ENCODE results near the gene ZNF236. TPM values are rescaled to one million over a fixed set of nuclear protein-coding genes. Genes with fewer than 3 reads are reported as not detected.
A peak's percentile ranks its signal among the peaks of the same experiment; 100 is the strongest.

The ZNF236 gene
- total and polyA plus RNA-seq, 2 of the 13 experiments (the other 11 are each of a cell fraction or from before 2014, with no cell fraction given) = 3.0 to 7.2 TPM

DNA sequence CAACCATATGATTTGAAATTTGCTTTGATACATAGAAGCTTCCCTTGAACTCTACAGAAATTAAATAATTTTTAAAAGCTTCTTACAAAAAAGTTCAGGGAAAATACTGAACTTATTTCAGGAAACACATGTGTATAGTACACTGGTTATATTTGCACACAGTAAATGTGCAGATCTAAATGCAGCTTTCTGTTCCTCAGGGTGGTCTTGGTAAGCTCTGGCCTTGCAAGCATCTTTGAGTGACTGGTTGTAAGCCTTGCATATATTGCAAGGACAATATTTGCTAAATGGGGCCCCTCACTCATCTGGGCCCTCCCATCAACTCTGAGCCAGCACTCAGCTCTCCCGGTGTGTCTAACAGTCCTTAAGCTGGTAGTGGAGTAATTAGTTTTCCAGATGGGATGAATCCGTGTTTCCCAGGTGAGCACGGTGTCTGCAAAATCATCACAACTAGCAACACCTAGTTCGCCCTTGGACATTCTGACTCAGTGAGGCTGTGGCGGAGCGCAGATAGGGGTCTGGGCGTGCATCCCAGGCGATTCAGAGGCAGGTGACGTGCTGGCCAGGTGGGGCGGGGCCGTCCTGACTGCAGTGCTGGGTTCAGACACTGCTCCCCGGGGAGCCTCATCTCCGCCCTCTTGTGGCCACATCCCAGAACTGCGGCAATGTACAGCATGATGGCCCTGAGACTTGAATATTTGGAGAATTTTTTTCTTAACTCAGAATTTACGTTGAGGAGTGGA is 160.7 kb downstream of the ZNF236 start:
- H3K36me3 ChIP-seq (replicated peaks in 1 of 2; ENCODE audit: control insufficient read depth in 1 of 2, insufficient read depth in 2 of 2, low read length in 2 of 2) = no peaks in the 10 kb centered on the region
- no peak overlapping the region for H2AFZ ChIP-seq (ENCODE audit: low read length)
- no peaks in the 10 kb centered on the region; a peak in 1 of 5 replicates for H3K27me3 ChIP-seq (ENCODE audit: control insufficient read depth in 1 of 2, insufficient read depth in 2 of 2, low read length in 2 of 2)
- no peaks in the 10 kb centered on the region for H3K9me3 ChIP-seq (ENCODE audit: low read length)
- peak; percentile 74 for DNase-seq (ENCODE audit: low spot score)
- H3K4me1 ChIP-seq (ENCODE audit: insufficient read depth, low read length) = peaks cover 30% of the 10 kb centered on the region
- intact Hi-C loops (cut with micrococcal nuclease; ENCODE audit: unreplicated experiment) (loop anchor here (1.0 kb wide), 3 partner anchors 60 to 181 kb away; no protein-coding TSS in a partner anchor), in situ Hi-C loops (cut with HindIII; ENCODE audit: extremely low pct_ligation_motif_present, low pct_unique_long_range_greater_than_20kb) (loop anchor here (10.0 kb wide), 1 partner anchor 178 kb away; no protein-coding TSS in a partner anchor)
- no peaks in the 10 kb centered on the region for H4K20me1 ChIP-seq (ENCODE audit: insufficient read depth, low read length)
- no peak overlapping the region for H3K27ac ChIP-seq (ENCODE audit: extremely low read length, insufficient read depth, low read length)
- peak; percentile 92 for ATAC-seq
- no TSS peak for BruUV-seq (replicated peaks)
- ChIA-PET CTCF (ENCODE audit: low intra/inter-chr PET ratio, low total read pairs) (interaction anchor here (0.7 to 1.9 kb wide), 3 partner anchors 61 to 181 kb away, joined by 3 to 7 read pairs (median 4); no protein-coding TSS in a partner anchor), POLR2A (no interaction called here)
- 15% methylated on average over 12 of the region's 15 CpGs for WGBS (ENCODE audit: low lambda C conversion rate)
- peak; percentile 76 for FAIRE-seq
- peak overlapping the region in 1 of 3 experiments; percentile 40; a peak in 1 of 6 replicates for H3K4me3 ChIP-seq (replicated peaks in 1 of 3; ENCODE audit: insufficient read depth in 1 of 3, low read depth in 2 of 3, low read length in 3 of 3)
- H3K4me2 ChIP-seq (ENCODE audit: low read depth, low read length) = peak overlapping the region; percentile 61
- H3K9ac ChIP-seq (ENCODE audit: insufficient read depth, low read depth, low read length) = no peak overlapping the region
- H3K79me2 ChIP-seq (ENCODE audit: insufficient read depth, low read length) = no peaks in the 10 kb centered on the region
- peak; percentile 63 for TF ChIP-seq RAD21 (CRISPR knock-in tag; IDR thresholded peaks at IDR 0.05)
- TF ChIP-seq STAG1 (CRISPR knock-in tag; IDR thresholded peaks at IDR 0.05) = peak; percentile 69
- 0 out of 2 replicates have a peak, but pooled peaks have one; percentile 26 for TF ChIP-seq ZNF556 (CRISPR knock-in tag; IDR thresholded peaks at IDR 0.05; ENCODE audit: borderline replicate concordance)
- TF ChIP-seq, protein P1, sequence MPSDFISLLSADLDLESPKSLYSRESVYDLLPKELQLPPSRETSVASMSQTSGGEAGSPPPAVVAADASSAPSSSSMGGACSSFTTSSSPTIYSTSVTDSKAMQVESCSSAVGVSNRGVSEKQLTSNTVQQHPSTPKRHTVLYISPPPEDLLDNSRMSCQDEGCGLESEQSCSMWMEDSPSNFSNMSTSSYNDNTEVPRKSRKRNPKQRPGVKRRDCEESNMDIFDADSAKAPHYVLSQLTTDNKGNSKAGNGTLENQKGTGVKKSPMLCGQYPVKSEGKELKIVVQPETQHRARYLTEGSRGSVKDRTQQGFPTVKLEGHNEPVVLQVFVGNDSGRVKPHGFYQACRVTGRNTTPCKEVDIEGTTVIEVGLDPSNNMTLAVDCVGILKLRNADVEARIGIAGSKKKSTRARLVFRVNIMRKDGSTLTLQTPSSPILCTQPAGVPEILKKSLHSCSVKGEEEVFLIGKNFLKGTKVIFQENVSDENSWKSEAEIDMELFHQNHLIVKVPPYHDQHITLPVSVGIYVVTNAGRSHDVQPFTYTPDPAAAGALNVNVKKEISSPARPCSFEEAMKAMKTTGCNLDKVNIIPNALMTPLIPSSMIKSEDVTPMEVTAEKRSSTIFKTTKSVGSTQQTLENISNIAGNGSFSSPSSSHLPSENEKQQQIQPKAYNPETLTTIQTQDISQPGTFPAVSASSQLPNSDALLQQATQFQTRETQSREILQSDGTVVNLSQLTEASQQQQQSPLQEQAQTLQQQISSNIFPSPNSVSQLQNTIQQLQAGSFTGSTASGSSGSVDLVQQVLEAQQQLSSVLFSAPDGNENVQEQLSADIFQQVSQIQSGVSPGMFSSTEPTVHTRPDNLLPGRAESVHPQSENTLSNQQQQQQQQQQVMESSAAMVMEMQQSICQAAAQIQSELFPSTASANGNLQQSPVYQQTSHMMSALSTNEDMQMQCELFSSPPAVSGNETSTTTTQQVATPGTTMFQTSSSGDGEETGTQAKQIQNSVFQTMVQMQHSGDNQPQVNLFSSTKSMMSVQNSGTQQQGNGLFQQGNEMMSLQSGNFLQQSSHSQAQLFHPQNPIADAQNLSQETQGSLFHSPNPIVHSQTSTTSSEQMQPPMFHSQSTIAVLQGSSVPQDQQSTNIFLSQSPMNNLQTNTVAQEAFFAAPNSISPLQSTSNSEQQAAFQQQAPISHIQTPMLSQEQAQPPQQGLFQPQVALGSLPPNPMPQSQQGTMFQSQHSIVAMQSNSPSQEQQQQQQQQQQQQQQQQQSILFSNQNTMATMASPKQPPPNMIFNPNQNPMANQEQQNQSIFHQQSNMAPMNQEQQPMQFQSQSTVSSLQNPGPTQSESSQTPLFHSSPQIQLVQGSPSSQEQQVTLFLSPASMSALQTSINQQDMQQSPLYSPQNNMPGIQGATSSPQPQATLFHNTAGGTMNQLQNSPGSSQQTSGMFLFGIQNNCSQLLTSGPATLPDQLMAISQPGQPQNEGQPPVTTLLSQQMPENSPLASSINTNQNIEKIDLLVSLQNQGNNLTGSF (CRISPR knock-in tag; IDR thresholded peaks at IDR 0.05) = no peak
- TF ChIP-seq ZNF550 (CRISPR knock-in tag; IDR thresholded peaks at IDR 0.05; ENCODE audit: borderline replicate concordance) = no peak
- 0 out of 2 replicates have a peak, but pooled peaks have one; percentile 6 for TF ChIP-seq JUND (CRISPR knock-in tag; IDR thresholded peaks at IDR 0.05)
- TF ChIP-seq SALL1 (CRISPR knock-in tag; IDR thresholded peaks at IDR 0.05) = peak; percentile 44; the same call in 1 of the 2 replicates
- TF ChIP-seq, protein P2, sequence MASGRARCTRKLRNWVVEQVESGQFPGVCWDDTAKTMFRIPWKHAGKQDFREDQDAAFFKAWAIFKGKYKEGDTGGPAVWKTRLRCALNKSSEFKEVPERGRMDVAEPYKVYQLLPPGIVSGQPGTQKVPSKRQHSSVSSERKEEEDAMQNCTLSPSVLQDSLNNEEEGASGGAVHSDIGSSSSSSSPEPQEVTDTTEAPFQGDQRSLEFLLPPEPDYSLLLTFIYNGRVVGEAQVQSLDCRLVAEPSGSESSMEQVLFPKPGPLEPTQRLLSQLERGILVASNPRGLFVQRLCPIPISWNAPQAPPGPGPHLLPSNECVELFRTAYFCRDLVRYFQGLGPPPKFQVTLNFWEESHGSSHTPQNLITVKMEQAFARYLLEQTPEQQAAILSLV (CRISPR knock-in tag; IDR thresholded peaks at IDR 0.05; ENCODE audit: borderline replicate concordance) = no peak
- TF ChIP-seq, protein P3, sequence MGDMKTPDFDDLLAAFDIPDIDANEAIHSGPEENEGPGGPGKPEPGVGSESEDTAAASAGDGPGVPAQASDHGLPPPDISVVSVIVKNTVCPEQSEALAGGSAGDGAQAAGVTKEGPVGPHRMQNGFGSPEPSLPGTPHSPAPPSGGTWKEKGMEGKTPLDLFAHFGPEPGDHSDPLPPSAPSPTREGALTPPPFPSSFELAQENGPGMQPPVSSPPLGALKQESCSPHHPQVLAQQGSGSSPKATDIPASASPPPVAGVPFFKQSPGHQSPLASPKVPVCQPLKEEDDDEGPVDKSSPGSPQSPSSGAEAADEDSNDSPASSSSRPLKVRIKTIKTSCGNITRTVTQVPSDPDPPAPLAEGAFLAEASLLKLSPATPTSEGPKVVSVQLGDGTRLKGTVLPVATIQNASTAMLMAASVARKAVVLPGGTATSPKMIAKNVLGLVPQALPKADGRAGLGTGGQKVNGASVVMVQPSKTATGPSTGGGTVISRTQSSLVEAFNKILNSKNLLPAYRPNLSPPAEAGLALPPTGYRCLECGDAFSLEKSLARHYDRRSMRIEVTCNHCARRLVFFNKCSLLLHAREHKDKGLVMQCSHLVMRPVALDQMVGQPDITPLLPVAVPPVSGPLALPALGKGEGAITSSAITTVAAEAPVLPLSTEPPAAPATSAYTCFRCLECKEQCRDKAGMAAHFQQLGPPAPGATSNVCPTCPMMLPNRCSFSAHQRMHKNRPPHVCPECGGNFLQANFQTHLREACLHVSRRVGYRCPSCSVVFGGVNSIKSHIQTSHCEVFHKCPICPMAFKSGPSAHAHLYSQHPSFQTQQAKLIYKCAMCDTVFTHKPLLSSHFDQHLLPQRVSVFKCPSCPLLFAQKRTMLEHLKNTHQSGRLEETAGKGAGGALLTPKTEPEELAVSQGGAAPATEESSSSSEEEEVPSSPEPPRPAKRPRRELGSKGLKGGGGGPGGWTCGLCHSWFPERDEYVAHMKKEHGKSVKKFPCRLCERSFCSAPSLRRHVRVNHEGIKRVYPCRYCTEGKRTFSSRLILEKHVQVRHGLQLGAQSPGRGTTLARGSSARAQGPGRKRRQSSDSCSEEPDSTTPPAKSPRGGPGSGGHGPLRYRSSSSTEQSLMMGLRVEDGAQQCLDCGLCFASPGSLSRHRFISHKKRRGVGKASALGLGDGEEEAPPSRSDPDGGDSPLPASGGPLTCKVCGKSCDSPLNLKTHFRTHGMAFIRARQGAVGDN (CRISPR knock-in tag; IDR thresholded peaks at IDR 0.05) = peak; percentile 58
- no peak for TF ChIP-seq HBP1 (CRISPR knock-in tag; IDR thresholded peaks at IDR 0.05; ENCODE audit: low read depth)
